ENCODE results near the gene KCNJ5.

- TF ChIP-seq CTCF (IDR thresholded peaks at IDR 0.05) (no peak), POLR2AphosphoS5 (IDR thresholded peaks at IDR 0.05) (no peak)
Observed at GRCh38 chr11:128926000-128926399, 34.8 kb downstream of the KCNJ5 start.
